GM18520 (cell line): ENCODE measurements around the gene SZT2.
"Not testable (repeated sequence)": the region's sequence is repeated elsewhere in the genome, so short reads cannot be mapped to it uniquely, and the experiment has no call there.

ENCODE experiments used
- ATAC-seq: cut with Tn5 transposase; IDR thresholded peaks from one replicate; pipeline ENCODE4 v1.9.1; 2021; ENCODE audit not compliant: unreplicated experiment

The SZT2 gene

DNA sequence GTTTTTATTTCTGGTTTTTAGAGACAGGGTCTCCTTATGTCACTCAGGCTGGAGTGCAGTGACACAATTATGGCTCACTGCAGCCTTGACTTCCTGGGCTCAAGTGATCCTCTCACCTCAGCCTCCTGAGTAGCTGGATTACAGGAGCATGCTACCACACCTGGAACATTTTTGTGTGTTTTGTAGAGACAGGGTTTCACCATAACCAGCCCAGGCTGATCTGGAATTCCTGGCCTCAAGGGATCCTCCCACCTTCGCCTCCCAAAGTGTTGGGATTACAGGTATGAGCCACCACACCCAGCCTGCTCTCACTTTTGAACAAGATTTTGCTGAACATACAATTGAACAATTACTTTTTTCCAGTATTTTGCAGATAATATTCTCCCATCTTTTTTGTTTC lies 88.0 kb downstream of the SZT2 start:
- ATAC-seq: no peak

DNA sequence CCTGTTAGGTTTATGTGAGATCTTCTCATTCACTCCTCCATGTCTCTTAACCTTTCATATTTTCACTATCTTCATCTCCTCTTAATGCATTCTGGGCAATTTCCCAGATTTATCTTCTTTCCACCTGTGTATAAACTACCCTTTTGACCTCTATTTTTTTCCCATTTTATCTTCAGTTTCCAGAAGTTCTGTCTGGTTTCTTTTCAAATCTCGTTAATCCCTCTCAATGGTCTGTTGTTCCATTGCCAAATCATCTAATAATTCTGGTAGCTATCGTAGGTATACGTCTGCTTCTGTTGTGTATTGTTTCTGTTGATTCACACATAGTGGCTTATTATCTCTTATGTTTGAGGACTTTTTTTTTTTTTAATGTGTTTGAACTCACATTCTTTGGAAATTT lies 89.7 kb downstream of the SZT2 start:
- no peak for ATAC-seq

DNA sequence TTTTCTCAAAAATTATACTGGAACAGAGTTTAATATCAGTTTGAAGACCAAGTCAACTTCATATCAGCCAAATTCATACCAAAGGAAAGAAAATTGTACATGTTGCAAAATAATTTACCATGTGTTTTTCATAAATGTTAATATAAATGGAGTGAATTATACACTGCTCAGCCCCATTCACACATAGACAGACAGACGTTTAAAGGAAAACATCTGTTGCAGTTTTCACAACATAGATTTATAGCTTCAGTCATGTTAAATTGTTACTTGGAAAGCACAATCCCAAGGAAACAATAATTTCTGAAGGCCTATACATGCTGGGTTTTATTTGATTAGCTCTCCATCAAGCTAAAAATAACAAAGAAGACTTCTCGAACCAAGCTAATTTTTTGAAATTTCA lies 91.8 kb downstream of the SZT2 start:
- ATAC-seq: no peak

DNA sequence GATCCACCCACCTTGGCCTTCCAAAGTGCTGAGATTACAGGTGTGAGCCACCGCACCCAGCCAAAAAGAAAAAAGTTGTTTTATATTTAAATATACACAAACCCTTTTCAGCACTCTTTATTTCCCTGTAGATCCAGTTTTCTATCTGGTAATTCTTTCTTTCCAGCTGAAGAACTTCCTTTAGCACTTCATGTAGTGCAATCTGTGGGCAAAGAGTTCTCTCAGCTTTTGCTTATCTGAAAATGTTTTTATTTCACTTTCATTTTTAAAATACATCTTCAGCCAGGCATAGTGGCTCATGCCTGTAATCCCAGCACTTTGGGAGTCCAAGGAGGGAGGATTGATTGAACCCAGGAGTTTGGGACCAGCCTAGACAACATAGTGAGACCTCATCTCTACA lies 92.5 kb downstream of the SZT2 start:
- ATAC-seq: no peak

DNA sequence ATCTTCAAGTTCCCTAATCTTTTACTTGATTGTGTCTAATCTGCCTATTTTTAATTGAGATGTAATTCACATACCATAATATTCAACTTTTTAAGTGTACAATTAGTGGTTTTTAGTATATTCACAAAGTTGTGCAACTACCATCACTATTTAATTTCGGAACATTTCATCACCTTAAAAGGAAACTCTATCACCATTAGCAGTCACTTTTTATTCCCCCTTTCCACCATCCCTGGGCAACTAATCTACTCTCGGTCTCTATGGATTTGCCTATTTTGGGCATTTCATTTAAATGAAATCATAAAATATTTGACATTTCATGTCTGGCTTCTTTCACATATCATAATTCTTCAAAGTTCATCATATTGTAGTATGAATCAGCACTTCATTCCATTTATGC lies 94.7 kb downstream of the SZT2 start:
- ATAC-seq: no peak

DNA sequence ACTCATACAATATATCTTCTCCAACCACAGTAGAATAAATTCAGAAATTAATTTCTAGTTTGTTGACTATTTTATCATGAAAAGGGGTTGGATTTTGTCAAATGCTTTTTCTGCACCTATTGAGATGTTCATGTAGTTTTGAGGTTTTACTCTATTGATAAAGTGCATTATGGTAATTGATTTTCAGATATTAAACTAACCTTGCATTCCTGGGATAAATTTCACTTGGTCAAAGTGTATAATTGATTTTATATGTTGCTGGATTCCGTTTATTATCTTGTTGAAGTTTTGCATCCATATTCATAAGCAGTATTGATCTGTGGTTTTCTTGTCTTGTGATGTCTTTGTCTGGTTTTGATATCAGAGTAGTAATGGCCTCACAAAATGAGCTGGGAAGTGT lies 98.5 kb downstream of the SZT2 start:
- ATAC-seq: no peak

DNA sequence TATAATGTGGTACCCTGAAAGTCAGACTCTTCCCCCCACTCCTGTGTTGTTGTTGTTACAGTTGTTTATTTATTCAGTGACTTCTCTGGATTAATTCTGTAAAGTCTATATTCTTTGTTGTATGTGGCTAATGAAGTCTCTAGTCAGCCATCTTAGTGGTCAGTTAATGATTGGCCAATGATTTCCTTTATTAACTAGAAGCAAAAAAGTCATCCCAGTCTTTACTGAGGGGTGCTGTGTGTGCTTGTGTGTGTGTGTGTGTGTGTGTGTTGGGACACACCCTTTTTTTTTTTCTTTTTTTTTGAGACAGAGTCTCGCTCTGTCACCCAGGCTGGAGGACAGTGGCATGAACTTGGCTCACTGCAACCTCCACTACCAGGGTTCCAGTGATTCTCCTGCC lies 101.4 kb downstream of the SZT2 start:
- no peak for ATAC-seq

DNA sequence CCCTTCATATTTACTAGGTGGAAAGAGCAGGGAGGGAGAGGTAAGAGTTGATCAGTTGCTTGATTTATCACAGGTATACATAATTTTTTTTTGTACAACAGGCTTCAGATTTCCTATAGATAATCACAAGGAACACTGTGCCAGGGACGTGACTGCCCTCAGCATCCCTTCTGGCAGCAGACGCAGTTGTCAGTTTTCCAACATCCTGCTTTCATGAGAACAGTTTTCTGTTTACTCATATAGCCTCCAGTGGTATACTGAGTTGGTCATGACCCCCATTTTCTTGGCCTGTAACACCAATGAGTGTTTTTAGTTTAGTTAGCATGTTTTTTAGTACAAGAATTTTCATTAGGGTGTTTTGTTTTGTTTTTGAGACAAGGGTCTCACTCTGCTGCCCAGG lies 103.1 kb downstream of the SZT2 start:
- ATAC-seq: no peak

DNA sequence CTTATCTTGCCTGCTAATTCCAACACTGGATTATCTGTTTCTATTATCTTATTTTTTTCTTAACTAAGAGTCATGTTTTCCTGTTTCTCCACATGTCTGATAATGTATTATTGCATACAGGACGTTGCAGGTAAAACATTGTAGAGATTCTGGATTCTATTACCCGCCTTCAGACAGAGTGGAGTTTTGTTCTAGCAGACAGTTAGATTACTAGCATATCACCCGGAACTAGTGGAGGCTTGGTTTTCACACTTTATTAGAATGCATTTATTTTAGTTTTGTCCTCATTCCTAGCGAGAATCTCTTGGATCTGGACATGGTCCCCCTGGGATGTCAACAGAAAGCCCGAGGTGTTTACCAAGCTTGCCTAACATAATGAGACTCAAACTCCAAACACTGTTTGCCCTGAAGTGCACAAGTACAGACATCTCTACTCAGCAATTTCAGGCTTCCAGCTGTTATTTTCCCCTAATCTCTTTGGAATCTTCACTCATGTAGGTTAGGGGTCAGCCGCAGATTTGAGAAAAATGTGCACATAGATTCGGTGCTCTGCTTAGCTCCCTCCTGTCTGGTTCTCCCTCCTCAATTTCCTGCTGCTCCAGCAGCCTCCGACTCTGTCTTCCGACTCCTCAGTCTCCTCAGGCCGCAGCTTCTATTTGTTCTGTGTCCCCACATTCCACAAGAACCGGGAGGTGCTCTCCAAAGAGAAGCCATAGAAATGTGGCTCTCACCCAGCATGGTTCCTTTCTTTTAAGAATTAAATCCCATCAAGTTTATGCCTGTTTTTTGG lies 104.2 kb downstream of the SZT2 start:
- no peak for ATAC-seq

DNA sequence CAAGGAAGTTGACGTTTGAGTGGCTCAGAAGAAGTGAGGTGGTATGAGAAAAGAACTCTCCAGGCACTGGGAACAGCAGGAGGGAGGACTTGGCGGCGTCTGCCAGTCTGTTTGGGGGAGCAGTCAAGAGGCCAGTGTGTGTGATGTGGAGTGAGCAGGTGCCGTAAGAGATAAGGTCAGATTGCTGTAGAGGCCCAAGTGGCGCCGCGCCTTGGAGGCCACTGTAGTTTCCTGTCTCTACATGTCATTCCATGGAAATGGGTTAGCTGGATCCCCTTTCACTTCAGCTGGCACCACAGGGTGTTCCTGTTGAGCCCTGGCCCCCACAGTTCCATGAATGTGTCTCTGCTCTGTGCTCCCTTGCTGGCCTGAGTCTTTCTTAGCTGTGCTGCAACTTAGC lies 105.5 kb downstream of the SZT2 start:
- ATAC-seq: no peak

DNA sequence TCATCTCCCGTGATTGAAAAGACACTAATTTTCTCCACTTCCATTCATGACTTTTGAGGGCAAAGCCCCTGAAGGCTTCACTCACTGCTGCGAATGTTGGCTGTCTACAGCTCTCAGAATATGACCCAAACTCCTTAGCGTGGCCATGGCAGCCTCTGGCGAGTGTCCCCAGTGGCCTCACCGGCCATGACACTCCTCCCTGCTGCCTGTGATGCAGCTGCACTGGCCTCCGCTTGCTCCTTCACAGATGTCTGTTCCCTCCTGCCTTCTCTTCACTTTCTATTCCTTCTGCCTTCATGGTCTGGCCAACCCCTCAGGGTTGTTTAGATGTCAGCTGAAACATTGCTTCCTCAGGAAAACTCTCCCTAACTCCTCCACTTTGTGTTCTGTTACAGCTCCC lies 110.2 kb downstream of the SZT2 start:
- no peak for ATAC-seq

DNA sequence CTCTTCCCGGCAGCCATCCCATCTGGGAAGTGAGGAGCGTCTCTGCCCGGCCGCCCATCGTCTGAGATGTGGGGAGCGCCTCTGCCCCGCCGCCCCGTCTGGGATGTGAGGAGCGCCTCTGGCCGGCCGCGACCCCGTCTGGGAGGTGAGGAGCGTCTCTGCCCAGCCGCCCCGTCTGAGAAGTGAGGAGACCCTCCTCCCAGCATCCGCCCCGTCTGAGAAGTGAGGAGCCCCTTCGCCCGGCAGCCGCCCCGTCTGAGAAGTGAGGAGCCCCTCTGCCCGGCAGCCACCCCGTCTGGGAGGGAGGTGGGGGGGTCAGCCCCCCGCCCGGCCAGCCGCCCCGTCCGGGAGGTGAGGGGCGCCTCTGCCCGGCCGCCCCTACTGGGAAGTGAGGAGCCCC lies 112.1 kb downstream of the SZT2 start:
- ATAC-seq: not testable (repeated sequence)

DNA sequence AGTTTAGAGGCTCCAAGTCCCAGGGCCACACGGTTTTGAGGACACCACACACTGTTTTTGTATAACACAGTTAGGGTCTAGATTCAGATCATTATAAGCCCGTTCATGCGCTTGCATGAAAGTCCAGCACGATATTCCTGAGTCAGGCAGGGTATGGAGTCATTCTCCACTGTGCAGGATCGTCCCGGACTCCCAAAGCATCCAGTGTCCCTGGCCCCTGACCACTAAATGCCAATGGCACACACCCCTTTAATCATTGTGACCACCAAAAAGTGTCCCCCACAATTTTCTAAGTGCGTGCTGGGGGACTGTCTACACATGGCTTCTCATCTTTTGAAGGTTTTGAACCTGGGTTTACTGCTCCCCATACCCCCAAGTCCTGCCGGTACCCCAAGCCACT lies 113.8 kb downstream of the SZT2 start:
- ATAC-seq: no peak
